Astrocyte (in vitro differentiated cells and primary cell): Measurements from ENCODE around the gene MCTP1.

Source experiments
- EZH2 ChIP-seq: IDR thresholded peaks from 2 replicates; pipeline ENCODE4 v1.6.1; 2012; ENCODE audit warnings: mild to moderate bottlenecking, low read length, inconsistent platforms; ENCODE audit not compliant: insufficient read depth
- TF ChIP-seq, protein P1 (sequence below): IDR thresholded peaks from 2 replicates; pipeline ENCODE4 v1.5.1; 2011; ENCODE audit warnings: low read depth, mild to moderate bottlenecking, inconsistent platforms, low read length, moderate library complexity; ENCODE audit not compliant: insufficient read depth

DNA sequence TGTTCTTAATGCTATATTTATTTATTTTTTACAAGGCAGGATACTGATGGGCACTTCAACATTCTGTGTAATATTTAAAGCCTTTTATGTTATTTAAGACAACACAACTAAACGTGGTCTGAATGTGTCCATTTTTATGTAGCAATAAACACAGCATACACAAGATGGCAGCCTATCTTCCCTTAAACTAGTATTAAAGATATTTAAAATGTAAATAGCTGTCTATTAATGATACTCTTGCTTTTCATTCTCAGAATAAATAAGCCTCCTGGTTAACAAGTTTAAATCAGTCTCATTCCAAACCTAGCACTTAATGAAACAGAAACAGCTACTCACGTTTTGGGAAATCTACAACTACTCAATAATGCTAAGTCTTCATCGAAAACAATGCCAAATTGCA, 315.7 kb downstream of the MCTP1 start:
- TF ChIP-seq, protein P1, sequence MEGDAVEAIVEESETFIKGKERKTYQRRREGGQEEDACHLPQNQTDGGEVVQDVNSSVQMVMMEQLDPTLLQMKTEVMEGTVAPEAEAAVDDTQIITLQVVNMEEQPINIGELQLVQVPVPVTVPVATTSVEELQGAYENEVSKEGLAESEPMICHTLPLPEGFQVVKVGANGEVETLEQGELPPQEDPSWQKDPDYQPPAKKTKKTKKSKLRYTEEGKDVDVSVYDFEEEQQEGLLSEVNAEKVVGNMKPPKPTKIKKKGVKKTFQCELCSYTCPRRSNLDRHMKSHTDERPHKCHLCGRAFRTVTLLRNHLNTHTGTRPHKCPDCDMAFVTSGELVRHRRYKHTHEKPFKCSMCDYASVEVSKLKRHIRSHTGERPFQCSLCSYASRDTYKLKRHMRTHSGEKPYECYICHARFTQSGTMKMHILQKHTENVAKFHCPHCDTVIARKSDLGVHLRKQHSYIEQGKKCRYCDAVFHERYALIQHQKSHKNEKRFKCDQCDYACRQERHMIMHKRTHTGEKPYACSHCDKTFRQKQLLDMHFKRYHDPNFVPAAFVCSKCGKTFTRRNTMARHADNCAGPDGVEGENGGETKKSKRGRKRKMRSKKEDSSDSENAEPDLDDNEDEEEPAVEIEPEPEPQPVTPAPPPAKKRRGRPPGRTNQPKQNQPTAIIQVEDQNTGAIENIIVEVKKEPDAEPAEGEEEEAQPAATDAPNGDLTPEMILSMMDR = peak; percentile 19
- no peak for TF ChIP-seq EZH2
